ENCODE measurements around the gene BTBD10.

GRCh38 chr11:13338427-13339069 is 124.5 kb downstream of the BTBD10 start:
- TF ChIP-seq CTCF (IDR thresholded peaks at IDR 0.05) (no peak), POLR2A (IDR thresholded peaks at IDR 0.05) (no peak)

Data from Peyer's patch (tissue), 4 donors.